HG03108 (cell line): ENCODE measurements around the gene METRNL.

Experiments used
- ATAC-seq: cut with Tn5 transposase; IDR thresholded peaks from one replicate; pipeline ENCODE4 v1.9.1; 2021; ENCODE audit warnings: moderate library complexity; ENCODE audit not compliant: unreplicated experiment

Gene METRNL

GRCh38 chr17:83078378-83079351 lies 744 bp upstream of the METRNL start:
- no peak for ATAC-seq

GRCh38 chr17:83079766-83080578 lies 563 bp downstream of the METRNL start:
- ATAC-seq = no peak

DNA sequence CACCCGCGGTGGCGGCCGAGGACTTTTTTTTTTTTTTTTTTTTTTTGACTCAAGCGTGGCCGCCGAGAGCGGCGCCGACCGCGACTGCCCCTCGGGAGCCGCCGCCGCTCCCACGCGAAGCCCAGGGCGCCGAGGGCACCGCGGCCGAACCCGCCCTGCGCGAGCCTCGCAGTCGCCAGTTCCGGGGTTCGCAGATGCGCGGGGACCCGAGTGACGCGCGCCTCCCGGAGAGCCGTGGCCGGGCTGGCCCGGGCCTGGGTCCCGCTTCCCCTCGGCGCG lies 1.1 kb downstream of the METRNL start:
- no peak for ATAC-seq

DNA sequence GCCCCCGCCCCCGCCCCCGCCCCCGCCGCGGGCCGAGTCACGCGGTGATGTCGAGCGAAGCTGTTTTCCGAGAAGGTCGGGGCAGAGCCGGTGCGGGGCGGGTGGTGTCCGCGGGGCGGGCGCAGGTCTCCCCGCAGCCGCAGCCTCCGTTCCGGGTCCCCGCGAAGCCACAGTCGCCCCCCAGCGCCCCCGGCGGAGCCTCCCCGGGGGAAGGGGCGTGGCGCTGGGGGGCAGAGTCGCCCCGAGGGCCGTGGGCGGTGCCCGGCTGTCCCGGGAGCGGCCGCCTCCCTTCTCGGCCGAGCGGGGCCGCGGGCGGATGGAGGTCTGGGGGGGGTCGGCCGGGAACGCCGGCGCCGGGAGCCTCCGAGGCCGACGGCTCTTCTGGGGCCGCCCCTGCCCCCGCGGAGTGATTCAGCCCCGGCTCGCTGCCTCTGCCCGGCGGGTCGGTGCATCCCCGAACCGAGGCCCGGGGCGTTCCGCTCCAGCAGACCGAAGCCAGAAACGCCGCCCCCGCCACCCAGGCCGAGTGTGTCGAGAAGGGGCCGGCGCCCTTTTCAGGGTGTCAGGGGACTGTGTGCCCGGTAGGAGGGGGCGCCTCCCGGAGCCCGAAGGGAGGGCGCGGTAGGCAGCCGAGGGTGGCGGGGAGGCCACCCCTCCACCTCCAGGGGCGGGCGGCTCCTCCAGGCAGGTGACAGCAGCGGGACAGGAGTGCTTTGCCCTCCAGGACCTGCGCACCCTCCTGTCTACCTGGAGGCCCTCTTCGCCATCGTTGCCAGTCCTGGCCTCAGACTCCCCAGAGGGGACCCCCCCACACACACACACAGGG lies 1.7 kb downstream of the METRNL start:
- ATAC-seq = peak; percentile 30

DNA sequence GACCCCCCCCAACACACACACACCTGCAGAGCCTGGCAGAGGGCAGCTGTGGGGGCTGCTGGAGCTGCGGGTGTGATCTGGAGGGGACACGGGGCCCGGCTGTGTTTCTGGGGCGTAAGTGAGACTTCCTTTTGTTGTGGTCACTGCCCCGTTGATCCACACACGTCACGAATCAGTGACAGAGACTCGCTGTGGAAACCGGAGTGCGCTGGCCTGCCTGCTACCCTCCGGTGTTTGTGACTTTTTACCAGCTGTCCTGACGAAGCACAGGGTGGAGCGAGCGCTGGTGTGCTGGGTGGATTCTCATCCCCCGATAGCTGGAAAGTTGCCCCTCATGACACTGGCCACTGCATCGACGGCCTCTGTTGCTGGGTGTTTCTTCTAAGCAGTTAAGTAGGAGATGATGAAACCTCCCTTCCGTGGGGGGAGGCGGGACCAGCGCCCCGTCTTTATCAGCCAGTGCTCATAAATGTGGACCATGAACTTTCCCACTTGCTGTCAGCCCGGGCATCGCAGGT lies 2.3 kb downstream of the METRNL start:
- no peak for ATAC-seq

GRCh38 chr17:83082424-83082823 lies 3.0 kb downstream of the METRNL start:
- ATAC-seq = no peak

DNA sequence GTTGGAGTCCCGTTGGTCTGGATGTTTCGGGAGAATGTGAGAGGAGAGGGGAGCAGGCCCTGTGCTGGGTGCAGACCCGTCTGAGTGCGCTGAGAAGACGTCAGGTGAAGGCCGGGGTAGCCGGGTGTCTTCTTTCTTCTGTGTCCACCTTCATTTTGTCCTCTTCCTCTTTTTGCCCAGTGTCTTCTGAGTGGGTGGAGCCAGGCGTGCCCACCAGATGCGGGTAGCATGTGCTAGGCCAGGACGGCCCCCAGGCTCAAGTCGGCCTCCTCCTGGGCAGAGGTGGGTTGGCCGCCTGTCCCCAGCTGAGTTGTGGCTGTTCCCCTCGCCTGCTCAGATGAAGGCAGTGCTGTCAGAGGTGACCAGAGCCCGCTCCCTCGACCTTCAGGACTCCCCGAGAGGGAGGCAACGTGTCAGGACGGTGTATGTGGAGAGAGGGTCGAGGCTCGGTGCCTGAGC lies 3.5 kb downstream of the METRNL start:
- no peak for ATAC-seq

DNA sequence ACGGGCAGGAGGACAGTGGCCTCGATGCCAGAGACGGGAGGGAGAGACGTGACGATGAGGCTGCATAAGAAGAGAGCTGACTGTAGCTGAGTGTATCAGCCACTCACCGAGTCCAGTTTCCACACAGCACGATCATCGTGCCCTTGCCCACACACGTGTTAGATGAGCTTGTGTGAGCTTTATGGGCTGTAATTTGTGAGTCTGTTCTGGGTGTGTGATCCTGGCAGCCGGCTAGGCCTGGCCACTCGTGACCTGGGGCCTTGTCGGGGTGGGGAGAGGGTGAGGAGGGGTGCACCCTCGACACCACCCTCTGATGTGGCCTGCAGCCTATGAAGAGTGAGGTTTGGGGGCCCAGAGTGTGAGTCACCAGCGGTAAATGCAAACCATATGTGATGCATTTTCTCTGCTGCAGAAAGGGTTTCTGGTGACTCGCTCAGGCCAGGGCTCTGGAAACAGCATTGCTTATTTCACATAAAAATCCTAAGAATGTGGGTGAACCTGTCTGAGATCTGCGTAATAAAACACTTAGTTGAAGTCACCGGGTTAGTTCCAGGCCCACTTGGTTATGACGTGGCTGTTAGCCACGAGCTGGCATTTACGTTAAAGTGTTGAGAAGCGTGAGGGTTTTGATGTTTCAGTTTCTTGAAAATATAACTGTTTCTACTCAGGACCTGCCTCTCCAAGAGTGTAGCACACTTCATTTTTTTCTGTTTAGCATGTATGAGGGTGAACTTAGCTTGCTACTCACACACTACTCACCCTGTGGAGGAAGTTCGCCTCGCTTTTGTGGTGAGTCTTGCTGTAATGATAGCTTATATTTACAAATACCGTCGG lies 4.2 kb downstream of the METRNL start:
- ATAC-seq = no peak

DNA sequence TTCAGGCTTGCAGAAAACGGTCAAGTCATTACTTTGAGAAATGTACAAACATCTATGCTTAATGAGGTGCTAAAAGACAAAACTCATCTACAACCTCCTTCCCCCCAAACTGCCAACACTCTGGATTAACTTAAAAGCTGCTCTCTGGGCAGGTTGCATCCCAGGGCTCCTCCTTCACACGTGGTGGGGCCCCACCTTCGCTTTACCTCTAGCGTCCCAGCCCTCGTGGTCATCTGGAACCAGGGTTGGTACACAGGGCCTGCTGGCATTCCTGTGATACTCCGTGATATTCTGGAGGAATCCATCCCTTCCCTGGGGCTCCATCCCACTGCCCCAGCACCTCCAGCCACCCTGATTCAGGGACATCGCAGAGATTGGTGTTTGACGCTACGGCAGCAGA lies 4.8 kb downstream of the METRNL start:
- no peak for ATAC-seq

- ATAC-seq = no peak
These were observed 5.2 kb downstream of the METRNL start for GRCh38 chr17:83084621-83085056.

GRCh38 chr17:83085103-83085502 lies 5.7 kb downstream of the METRNL start:
- no peak for ATAC-seq

DNA sequence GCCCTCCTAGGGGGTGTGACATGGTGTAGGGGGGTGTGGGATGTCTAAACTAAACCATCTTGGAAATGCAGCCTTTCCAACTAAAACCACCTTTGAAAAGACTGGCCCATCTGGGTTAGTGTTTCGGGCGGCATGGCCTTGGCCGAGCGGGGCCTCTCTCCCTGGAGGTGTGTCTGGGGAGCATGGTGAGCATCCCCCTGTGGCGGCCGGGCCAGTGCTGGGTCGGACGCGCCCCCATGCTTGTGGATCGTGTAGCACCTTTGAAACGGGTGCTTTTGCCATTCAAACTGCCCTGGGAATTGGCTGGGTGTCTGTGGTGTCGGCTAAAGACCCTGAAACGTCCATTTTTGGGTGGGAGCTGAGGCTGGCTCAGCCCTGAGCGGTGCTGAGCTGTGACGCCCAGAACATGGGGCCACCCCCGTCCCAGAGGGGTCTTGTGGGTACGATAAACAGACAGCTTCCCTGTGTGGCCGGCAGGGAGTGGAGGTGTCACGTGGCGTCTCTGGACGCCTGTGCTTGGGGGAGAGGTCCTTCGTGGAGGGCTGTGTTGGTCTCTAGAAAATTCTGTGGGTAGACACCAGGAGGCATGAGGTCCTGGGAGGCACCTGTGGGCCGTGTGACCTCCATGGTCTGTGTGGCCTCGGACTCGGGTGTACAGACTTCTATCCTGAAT lies 6.3 kb downstream of the METRNL start:
- no peak for ATAC-seq

GRCh38 chr17:83086199-83086880 lies 6.9 kb downstream of the METRNL start:
- no peak for ATAC-seq

DNA sequence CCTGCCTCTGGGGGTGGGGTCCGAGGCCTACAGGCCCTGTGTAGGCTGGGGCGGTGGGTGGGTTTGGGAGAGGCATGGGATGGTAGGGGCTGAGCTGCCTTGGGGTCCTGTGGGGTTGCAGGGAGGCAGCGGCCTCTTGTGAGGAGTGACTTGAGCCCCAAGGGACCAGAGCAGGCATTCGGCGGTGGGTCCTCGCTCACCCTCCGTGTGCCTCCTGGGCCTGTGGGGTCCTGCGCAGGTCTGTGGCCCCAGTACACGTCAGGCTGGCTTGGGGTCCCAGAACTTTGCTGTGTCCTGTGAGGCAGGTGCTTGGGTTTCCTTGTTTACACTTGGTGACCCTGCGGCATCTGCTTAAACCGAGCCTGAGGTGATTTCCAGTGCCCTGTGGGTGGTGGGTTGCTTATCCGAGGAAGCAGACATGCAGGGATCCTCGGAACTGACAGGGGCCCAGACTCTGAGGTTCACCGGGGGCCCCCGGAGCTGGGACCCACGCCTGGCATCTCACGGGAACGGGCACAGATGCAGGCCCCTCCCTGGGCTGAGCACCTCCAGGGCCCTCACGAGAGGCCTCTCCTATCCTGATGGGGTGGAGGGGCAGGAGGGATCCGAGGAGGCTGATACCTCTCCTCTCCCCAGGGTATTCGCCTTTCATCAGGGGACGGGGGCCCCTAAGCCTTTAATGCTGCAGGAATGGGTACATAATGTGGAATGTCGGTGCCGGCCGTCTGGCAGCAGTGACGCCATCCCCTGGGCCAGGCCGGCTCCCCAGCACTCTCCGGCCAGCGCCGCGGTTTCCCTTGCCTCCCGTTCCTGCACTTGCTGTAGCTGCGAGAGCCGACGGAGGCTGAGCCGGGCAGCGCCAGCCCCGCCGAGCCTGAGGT lies 7.7 kb downstream of the METRNL start:
- ATAC-seq = no peak

GRCh38 chr17:83087788-83088360 lies 8.5 kb downstream of the METRNL start:
- no peak for ATAC-seq

DNA sequence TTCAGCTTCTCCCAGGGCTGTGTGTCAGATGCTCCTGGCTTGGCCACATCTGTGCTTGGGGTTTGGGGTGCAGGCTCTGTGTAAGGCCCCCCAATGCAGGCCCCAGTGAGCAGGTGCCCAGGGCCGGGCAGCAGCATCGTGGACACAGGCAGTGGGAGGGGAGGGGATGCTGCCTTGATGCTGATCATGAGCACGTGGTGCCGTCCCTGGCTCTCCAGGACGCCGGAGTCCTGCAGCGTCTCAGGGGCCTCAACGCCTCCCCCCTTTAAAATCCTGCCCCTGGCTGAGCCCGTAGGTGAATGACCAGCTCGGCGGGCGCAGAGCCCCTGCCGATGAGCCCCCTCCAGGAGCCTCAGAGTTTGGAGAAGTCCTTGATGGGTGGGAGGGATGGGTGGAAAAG lies 9.0 kb downstream of the METRNL start:
- ATAC-seq = no peak

- ATAC-seq = no peak
These were observed 9.5 kb downstream of the METRNL start for GRCh38 chr17:83088909-83089308.
